GM21723 (cell line): Measurements from ENCODE around the gene SUV39H2.
"Not testable (repeated sequence)": the region's sequence is repeated elsewhere in the genome, so short reads cannot be mapped to it uniquely, and the experiment has no call there.

ENCODE experiments used
- ATAC-seq: cut with Tn5 transposase; IDR thresholded peaks from one replicate; pipeline ENCODE4 v1.9.1; 2021; ENCODE audit warnings: mild to moderate bottlenecking, moderate library complexity; ENCODE audit not compliant: unreplicated experiment

SUV39H2 gene

DNA sequence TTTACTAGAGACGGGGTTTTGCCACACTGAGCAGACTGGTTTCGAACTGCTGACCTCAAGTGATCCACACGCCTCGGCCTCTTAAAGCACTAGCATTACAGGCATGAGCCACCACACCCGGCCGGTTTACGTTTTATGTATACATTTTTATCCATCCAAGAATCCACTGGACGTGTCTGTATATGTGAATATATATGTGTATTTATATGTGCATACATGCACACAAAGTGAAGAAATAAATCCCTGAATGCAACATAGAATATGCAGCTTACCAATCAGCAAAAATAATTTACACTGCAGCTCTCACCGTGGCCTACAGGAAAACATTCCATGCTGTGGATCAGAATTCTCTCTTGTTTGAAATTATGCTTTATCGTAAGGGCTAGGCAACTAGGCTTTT is 51.9 kb downstream of the SUV39H2 start:
- ATAC-seq, result no peak

DNA sequence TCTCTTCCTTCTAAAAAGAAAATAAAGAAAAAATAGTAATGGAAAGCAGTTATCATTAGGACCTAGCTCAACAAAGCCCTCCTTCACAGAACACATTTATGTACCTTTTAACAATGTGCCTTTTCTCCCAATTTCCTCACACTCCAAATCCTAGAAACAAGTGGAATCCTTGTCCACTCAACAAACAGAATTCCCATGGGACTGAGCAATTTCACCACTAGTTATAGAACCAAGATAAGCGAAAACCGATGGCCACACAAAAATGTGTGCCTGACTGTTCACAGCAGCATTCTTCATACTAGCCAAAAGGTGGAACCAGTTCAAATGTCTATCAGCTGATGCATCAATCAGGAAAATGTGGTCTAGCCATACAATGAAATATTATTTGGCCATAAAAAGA is 57.9 kb downstream of the SUV39H2 start:
- ATAC-seq, result no peak

DNA sequence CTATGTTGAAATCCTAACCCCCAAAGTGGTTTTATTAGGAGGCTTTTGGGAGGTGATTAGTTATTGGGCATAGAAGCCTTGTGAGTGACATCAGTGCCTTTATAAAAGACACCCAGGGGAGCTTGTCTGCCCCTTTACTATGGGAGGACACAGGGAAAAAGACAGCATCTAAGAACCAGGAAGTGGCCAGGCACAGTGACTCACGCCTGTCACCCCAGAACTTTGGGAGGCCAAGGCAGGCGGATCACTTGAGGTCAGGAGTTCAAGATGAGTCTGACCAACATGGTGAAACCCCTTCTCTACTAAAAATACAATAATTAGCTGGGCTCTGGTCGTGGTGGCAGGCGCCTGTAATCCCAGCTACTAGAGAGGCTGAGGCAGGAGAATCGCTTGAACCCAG is 60.3 kb downstream of the SUV39H2 start:
- not testable (repeated sequence) for ATAC-seq

DNA sequence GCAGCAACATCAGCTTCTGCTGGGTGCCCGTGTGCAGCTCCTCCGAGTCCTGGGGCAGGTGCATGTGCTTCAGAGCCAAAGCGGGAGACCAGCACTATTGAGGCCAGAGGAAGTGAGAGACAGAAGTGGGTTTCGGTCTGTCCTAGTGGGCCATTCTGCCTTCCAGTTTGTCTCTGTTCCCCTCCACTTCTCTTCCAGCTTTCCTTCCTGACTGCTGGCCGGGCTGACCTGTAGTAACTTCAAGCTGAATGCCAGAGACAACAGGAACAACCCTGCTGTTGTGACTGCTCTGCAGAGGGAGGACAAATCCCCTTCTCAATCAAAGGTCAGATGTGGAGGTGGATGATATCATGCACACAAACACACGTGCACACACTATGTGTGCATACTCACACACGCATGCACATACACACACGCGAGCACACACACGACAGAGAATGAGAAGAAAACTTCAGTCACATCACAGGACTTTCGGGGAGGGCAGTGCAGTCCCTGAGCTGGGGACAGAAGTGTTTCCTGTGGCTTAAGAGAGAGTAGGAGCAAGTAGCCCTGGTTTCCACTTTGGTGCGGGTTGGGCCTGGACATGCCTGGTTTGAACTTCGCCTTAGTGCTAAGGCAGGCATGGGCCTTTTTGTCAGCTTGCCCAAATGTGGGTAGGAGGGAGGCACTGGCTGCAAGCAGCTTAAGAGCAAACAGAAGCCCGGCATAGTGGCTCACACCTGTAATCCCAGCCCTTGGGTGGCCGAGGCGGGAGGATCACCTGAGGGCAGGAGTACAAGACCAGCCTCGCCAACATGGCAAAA is 63.7 kb downstream of the SUV39H2 start:
- peak; percentile 94 for ATAC-seq

DNA sequence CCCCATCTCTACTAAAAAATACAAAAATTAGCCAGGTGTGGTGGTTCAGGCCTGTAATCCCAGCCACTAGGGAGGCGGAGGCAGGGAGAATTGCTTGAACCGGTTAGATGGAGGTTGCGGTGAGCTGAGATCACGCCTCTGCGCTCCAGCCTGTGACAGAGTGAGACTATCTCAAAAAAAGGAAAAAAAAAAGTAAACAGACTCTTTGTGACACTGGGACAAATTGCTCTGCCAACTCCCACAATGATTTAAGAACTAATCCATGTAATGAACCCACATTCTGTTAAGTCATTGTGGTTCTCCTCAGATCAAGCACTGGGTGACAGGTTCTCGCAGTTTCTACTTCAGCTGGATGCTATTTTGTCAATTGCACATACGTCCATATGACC is 64.3 kb downstream of the SUV39H2 start:
- not testable (repeated sequence) for ATAC-seq

DNA sequence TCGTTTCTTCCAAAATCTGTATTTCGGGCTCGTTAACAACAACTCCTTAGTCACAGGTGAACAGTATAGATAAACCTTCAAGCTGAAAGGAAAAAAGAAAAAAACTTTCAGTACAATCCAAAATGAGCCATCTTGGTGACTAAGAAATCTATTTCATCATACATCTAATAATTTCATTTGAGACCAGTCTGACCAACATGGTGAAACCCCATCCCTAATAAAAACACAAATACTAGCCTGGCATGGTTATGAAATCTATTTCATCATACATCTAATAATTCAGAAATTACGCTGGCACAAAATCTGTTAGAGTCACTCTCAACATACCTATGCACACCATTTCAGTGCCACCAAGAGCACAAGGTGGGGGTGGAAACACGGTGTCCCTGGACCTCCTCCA is 66.4 kb downstream of the SUV39H2 start:
- no peak for ATAC-seq

DNA sequence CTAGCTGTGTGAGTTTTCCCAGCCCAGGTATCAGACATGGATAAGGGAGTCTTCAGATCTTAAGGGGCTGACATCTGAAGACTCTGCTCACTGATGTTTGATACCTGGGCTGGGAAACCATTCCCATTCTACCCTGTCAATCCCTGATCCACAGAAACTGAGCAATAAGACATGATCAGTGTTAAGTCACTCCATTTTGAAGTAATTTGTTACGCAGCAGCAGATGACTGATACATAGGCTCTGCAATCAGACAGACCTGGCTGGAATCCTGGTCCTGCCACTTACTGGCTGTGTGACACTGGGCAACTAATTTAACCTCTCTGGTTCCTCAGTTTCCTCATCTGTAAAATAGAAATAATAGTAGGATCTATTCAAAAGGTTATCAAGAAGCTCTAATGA is 68.6 kb downstream of the SUV39H2 start:
- ATAC-seq, result no peak

DNA sequence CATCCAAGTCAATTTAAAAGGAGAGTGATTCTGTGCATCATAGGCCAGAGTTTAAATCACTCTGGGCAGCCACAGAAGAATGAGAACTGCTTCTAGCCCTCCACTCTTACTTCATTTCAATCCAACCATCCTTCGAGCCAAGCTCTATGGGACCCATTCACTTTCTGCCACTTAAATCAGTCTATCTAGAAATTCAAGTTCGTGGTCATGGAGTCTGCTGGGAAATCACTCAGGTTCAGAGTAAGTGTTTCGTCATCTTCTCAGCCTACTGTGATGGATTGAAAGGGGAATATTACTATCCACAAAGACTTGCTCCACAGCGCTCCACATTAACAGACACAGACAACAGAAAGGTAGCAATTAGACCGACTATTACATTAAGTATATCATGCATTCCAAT is 70.6 kb downstream of the SUV39H2 start:
- ATAC-seq, result no peak

DNA sequence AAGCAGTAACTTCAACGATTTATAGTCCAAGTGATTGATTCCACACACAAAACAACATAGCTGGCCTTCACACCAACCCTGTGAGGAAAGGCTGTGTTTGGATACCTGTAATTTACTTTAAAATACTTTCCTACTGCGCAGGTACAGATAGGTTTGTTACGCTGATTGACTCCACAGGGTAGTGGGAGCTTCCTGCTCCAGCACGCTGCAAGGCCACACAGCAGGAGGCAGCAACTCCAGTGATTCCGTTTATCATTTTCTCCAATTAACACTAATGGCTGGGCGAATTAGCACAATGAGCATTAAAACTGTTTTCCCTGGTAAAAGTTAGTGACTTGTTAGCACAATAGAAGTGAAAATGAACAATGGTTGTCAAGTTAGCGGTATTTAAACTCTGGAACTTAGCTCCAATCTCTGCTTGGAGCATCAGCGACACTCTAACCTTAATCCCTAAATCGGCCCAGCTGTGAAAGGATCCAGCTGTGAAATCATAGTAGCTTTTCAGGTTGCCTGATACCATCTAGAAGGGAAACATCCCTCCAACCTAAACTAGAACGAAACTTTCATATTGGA is 74.3 kb downstream of the SUV39H2 start:
- no peak for ATAC-seq

DNA sequence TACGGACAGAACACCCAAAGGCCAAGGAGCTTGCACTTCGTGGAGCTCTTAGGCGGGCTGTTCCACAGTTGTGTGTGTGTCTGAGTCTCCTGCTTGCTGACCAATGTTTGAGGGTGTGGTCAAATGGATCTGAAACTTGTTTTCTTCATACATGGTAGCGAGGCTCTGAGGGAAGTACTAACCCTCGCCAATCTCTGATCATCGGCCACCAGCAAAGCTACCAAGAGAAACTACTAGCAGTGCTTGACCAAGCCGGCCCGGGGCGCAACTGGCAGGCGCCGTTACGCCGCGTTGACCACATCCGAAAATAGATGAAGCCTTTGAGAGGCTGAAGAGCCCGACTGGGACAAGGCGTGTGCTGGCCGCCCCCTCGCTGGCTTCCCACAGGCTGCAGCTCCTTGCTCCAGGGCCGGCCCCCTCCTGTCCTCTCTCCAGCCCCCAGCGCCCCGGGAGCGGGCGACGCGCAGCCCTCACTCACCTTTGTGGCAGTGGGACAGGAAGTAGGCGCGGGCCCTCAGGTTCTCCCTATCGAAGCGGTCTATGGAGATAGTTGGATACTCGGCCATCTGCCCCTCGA is 74.8 kb downstream of the SUV39H2 start:
- ATAC-seq, result peak; percentile 42
